ENCODE results near the gene ANKRD55. TPM values are rescaled to one million over a fixed set of nuclear protein-coding genes. Genes with fewer than 3 reads are reported as not detected.
"Not testable (repeated sequence)": the region's sequence is repeated elsewhere in the genome, so short reads cannot be mapped to it uniquely, and the experiment has no call there.

Gene ANKRD55
- total and polyA plus RNA-seq, 8 donors = 0.20 to 0.97 (median 0.67) TPM

- no peaks in the 10 kb centered on the region for H3K27me3 ChIP-seq
- H3K9me3 ChIP-seq = no peaks in the 10 kb centered on the region
- ATAC-seq (peak; percentile 71), DNase-seq (peak in 2 of 4 donors; percentile 58 to 77)
- intact Hi-C loops (cut with DNase I) = no loop called here
- TF ChIP-seq CTCF (IDR thresholded peaks at IDR 0.05) = no peak
- H3K4me3 ChIP-seq = no peak overlapping the region
- H3K4me1 ChIP-seq = peaks cover 5 to 80% of the 10 kb centered on the region in 2 donors
- H3K36me3 ChIP-seq = no peaks in the 10 kb centered on the region
- peak overlapping the region; percentile 53 to 85 for H3K27ac ChIP-seq
Observed at GRCh38 chr5:56155992-56156584, 77.0 kb downstream of the ANKRD55 start.

GRCh38 chr5:56154732-56155484, 78.2 kb downstream of the ANKRD55 start:
- peaks cover 5 to 68% of the 10 kb centered on the region in 2 donors for H3K4me1 ChIP-seq
- H3K27me3 ChIP-seq = no peaks in the 10 kb centered on the region
- ATAC-seq (peak; percentile 32), DNase-seq (no peak)
- no peaks in the 10 kb centered on the region for H3K36me3 ChIP-seq
- TF ChIP-seq CTCF (IDR thresholded peaks at IDR 0.05) = no peak
- no peak overlapping the region for H3K4me3 ChIP-seq
- intact Hi-C loops (cut with DNase I) = no loop called here
- H3K9me3 ChIP-seq = no peaks in the 10 kb centered on the region
- peak overlapping the region; percentile 39 to 85 for H3K27ac ChIP-seq

- intact Hi-C loops (cut with DNase I) = no loop called here
- ATAC-seq = no peak
- H3K4me3 ChIP-seq = no peak overlapping the region
- H3K4me1 ChIP-seq = peaks cover 5 to 55% of the 10 kb centered on the region in 2 donors
- TF ChIP-seq CTCF (IDR thresholded peaks at IDR 0.05) = no peak
- H3K36me3 ChIP-seq = no peaks in the 10 kb centered on the region
- H3K27me3 ChIP-seq = no peaks in the 10 kb centered on the region
- no peaks in the 10 kb centered on the region for H3K9me3 ChIP-seq
- no peak for DNase-seq
- H3K27ac ChIP-seq = no peak overlapping the region
Observed at GRCh38 chr5:56152437-56152836, 80.7 kb downstream of the ANKRD55 start.

- peaks cover 0 to 44% of the 10 kb centered on the region in 2 donors for H3K4me1 ChIP-seq
- H3K9me3 ChIP-seq; ATAC-seq; H3K27ac ChIP-seq; H3K36me3 ChIP-seq; DNase-seq; H3K4me3 ChIP-seq; intact Hi-C loops (cut with DNase I); H3K27me3 ChIP-seq: not testable (repeated sequence)
Observed at GRCh38 chr5:56150756-56151155, 82.4 kb downstream of the ANKRD55 start.

GRCh38 chr5:56148453-56148971, 84.6 kb downstream of the ANKRD55 start:
- H3K9me3 ChIP-seq = no peaks in the 10 kb centered on the region
- DNase-seq (peak in 1 of 4 donors; percentile 53), ATAC-seq (peak; percentile 81)
- no peak for TF ChIP-seq CTCF (IDR thresholded peaks at IDR 0.05)
- H3K4me1 ChIP-seq = peaks cover 0 to 28% of the 10 kb centered on the region in 2 donors
- H3K36me3 ChIP-seq = no peaks in the 10 kb centered on the region
- peak overlapping the region in 1 of 2 donors; percentile 20 for H3K27ac ChIP-seq
- H3K27me3 ChIP-seq = no peaks in the 10 kb centered on the region
- H3K4me3 ChIP-seq = no peak overlapping the region
- intact Hi-C loops (cut with DNase I) = no loop called here
